ENCODE results near the gene GRIK5.
"Not testable (repeated sequence)": the region's sequence is repeated elsewhere in the genome, so short reads cannot be mapped to it uniquely, and the experiment has no call there.

GRIK5 gene

GRCh38 chr19:42040491-42040890, 29.5 kb downstream of the GRIK5 start:
- not testable (repeated sequence) for H3K9me3 Mint-ChIP-seq; H3K4me3 Mint-ChIP-seq; DNase-seq; H3K4me1 Mint-ChIP-seq (ENCODE audit: low read depth in 2 of 2); H3K27ac Mint-ChIP-seq; ATAC-seq (replicated peaks); H3K36me3 Mint-ChIP-seq (ENCODE audit: insufficient read depth)
- peaks cover 2 to 45% of the 10 kb centered on the region in 2 donors for H3K27me3 Mint-ChIP-seq

GRCh38 chr19:42040031-42040430, 30.0 kb downstream of the GRIK5 start:
- no peak for ATAC-seq (replicated peaks)
- Mint-ChIP-seq H3K9me3 (no peaks in the 10 kb centered on the region), H3K36me3 (ENCODE audit: insufficient read depth) (peaks cover under 1% of the 10 kb centered on the region)

GRCh38 chr19:42038666-42039065, 31.3 kb downstream of the GRIK5 start:
- Mint-ChIP-seq H3K36me3 (ENCODE audit: insufficient read depth) (peaks cover 3% of the 10 kb centered on the region), H3K4me1 (ENCODE audit: low read depth in 2 of 2) (peaks cover 6% of the 10 kb centered on the region in 2 donors), H3K4me3 (no peak overlapping the region), H3K9me3 (no peaks in the 10 kb centered on the region), H3K27me3 (peaks cover 6 to 43% of the 10 kb centered on the region in 2 donors), H3K27ac (no peak overlapping the region)
- no peak for DNase-seq
- ATAC-seq (replicated peaks), result no peak

More at GRCh38 chr19:42040031-42040430, 30.0 kb downstream of the GRIK5 start:
- no peak for DNase-seq
- no peak overlapping the region for H3K4me3 Mint-ChIP-seq
- H3K27ac Mint-ChIP-seq, result no peak overlapping the region
- peaks cover 0 to 40% of the 10 kb centered on the region in 2 donors for H3K27me3 Mint-ChIP-seq
- peaks cover 0 to 1% of the 10 kb centered on the region in 2 donors for H3K4me1 Mint-ChIP-seq (ENCODE audit: low read depth in 2 of 2)

- ATAC-seq (replicated peaks) (no peak), DNase-seq (no peak)
- H3K9me3 Mint-ChIP-seq, result no peaks in the 10 kb centered on the region
- no peak overlapping the region for H3K27ac Mint-ChIP-seq
- peaks cover 3% of the 10 kb centered on the region for H3K36me3 Mint-ChIP-seq (ENCODE audit: insufficient read depth)
- H3K4me1 Mint-ChIP-seq (ENCODE audit: low read depth in 2 of 2), result peaks cover 6% of the 10 kb centered on the region in 2 donors
- no peak overlapping the region for H3K4me3 Mint-ChIP-seq
- peaks cover 9 to 45% of the 10 kb centered on the region in 2 donors for H3K27me3 Mint-ChIP-seq
These were observed 32.4 kb downstream of the GRIK5 start for GRCh38 chr19:42037649-42038048.

GRCh38 chr19:42034640-42035391, 35.2 kb downstream of the GRIK5 start:
- peaks cover 13 to 47% of the 10 kb centered on the region in 2 donors for H3K27me3 Mint-ChIP-seq
- ATAC-seq (replicated peaks) (peak; percentile 90), DNase-seq (peak; percentile 52 to 56 (median 52))
- not testable (repeated sequence) for H3K9me3 Mint-ChIP-seq; H3K4me1 Mint-ChIP-seq (ENCODE audit: low read depth in 2 of 2); H3K36me3 Mint-ChIP-seq (ENCODE audit: insufficient read depth)
- H3K27ac Mint-ChIP-seq, result peak overlapping the region in 1 of 2 donors; percentile 76
- H3K4me3 Mint-ChIP-seq, result peak overlapping the region; percentile 33 to 40

GRCh38 chr19:42033413-42033812, 36.6 kb downstream of the GRIK5 start:
- Mint-ChIP-seq H3K9me3 (no peaks in the 10 kb centered on the region), H3K4me3 (no peak overlapping the region), H3K4me1 (ENCODE audit: low read depth in 2 of 2) (peaks cover 6% of the 10 kb centered on the region in 2 donors), H3K27me3 (peaks cover 16 to 43% of the 10 kb centered on the region in 2 donors), H3K27ac (no peak overlapping the region), H3K36me3 (ENCODE audit: insufficient read depth) (peaks cover 3% of the 10 kb centered on the region)
- ATAC-seq (replicated peaks), result no peak
- DNase-seq, result no peak

GRCh38 chr19:42032431-42032830, 37.6 kb downstream of the GRIK5 start:
- no peak overlapping the region for H3K27ac Mint-ChIP-seq
- H3K9me3 Mint-ChIP-seq, result no peaks in the 10 kb centered on the region

GRCh38 chr19:42030645-42031440, 39.2 kb downstream of the GRIK5 start:
- Mint-ChIP-seq H3K36me3 (ENCODE audit: insufficient read depth) (peaks cover 3% of the 10 kb centered on the region), H3K9me3 (no peaks in the 10 kb centered on the region), H3K4me1 (ENCODE audit: low read depth in 2 of 2) (peaks cover 6% of the 10 kb centered on the region in 2 donors), H3K27ac (no peak overlapping the region), H3K4me3 (no peak overlapping the region), H3K27me3 (peaks cover 29 to 57% of the 10 kb centered on the region in 2 donors)
- no peak for DNase-seq
- no peak for ATAC-seq (replicated peaks)

More at GRCh38 chr19:42032431-42032830, 37.6 kb downstream of the GRIK5 start:
- H3K27me3 Mint-ChIP-seq, result peaks cover 21 to 44% of the 10 kb centered on the region in 2 donors
- DNase-seq, result no peak
- H3K36me3 Mint-ChIP-seq (ENCODE audit: insufficient read depth), result peaks cover 3% of the 10 kb centered on the region
- H3K4me1 Mint-ChIP-seq (ENCODE audit: low read depth in 2 of 2), result peaks cover 6% of the 10 kb centered on the region in 2 donors
- no peak for ATAC-seq (replicated peaks)
- H3K4me3 Mint-ChIP-seq, result no peak overlapping the region

- no peaks in the 10 kb centered on the region for H3K4me1 Mint-ChIP-seq (ENCODE audit: low read depth in 2 of 2)
- DNase-seq (peak in 2 of 3 experiments; percentile 9), ATAC-seq (replicated peaks) (no peak)
- no peaks in the 10 kb centered on the region for H3K9me3 Mint-ChIP-seq
- H3K36me3 Mint-ChIP-seq (ENCODE audit: insufficient read depth), result no peaks in the 10 kb centered on the region
- H3K27ac Mint-ChIP-seq, result no peak overlapping the region
- no peak overlapping the region for H3K4me3 Mint-ChIP-seq
- H3K27me3 Mint-ChIP-seq, result peaks cover 37 to 72% of the 10 kb centered on the region in 2 donors
These were observed 41.4 kb downstream of the GRIK5 start for GRCh38 chr19:42028304-42029216.

GRCh38 chr19:42024622-42025111, 45.3 kb downstream of the GRIK5 start:
- H3K9me3 Mint-ChIP-seq, result no peaks in the 10 kb centered on the region
- H3K4me1 Mint-ChIP-seq (ENCODE audit: low read depth in 2 of 2), result no peaks in the 10 kb centered on the region
- no peaks in the 10 kb centered on the region for H3K36me3 Mint-ChIP-seq (ENCODE audit: insufficient read depth)
- DNase-seq (no peak), ATAC-seq (replicated peaks) (no peak)
- peaks cover 38 to 69% of the 10 kb centered on the region in 2 donors for H3K27me3 Mint-ChIP-seq
- no peak overlapping the region for H3K27ac Mint-ChIP-seq
- no peak overlapping the region for H3K4me3 Mint-ChIP-seq

- H3K27me3 Mint-ChIP-seq, result peaks cover 38 to 69% of the 10 kb centered on the region in 2 donors
- no peak overlapping the region for H3K4me3 Mint-ChIP-seq
- no peaks in the 10 kb centered on the region for H3K9me3 Mint-ChIP-seq
- ATAC-seq (replicated peaks) (no peak), DNase-seq (no peak)
- no peak overlapping the region for H3K27ac Mint-ChIP-seq
- H3K4me1 Mint-ChIP-seq (ENCODE audit: low read depth in 2 of 2), result no peaks in the 10 kb centered on the region
- no peaks in the 10 kb centered on the region for H3K36me3 Mint-ChIP-seq (ENCODE audit: insufficient read depth)
These were observed 46.1 kb downstream of the GRIK5 start for GRCh38 chr19:42023943-42024260.

- ATAC-seq (replicated peaks), result no peak
- Mint-ChIP-seq H3K4me1 (ENCODE audit: low read depth in 2 of 2) (no peaks in the 10 kb centered on the region), H3K4me3 (no peak overlapping the region), H3K27me3 (peaks cover 34 to 63% of the 10 kb centered on the region in 2 donors), H3K36me3 (ENCODE audit: insufficient read depth) (no peaks in the 10 kb centered on the region), H3K9me3 (no peaks in the 10 kb centered on the region), H3K27ac (no peak overlapping the region)
- DNase-seq, result no peak
These were observed 46.7 kb downstream of the GRIK5 start for GRCh38 chr19:42023121-42023942.
